ENCODE data around the gene CLIP1.
"Not testable (repeated sequence)": the region's sequence is repeated elsewhere in the genome, so short reads cannot be mapped to it uniquely, and the experiment has no call there.

DNA sequence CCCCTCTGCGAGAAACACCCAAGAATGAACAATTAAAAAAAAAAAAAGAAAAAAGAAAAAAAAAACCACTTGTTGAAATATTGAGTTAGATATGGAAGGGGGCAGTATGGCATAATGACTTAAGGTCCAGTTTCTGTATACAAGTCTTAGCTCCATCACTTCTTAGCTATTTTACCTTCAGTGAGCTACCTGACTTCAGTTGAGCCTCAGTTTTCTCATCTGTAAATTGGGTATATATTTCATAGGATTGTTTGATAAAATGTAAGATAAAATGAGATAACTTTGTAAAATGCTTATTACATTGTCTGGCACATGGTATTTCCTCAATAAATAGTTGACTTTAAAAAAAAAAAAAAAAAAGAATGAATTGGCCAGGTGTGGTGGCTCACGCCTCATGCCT, 64.1 kb downstream of the CLIP1 start:
- TF ChIP-seq, protein P1, sequence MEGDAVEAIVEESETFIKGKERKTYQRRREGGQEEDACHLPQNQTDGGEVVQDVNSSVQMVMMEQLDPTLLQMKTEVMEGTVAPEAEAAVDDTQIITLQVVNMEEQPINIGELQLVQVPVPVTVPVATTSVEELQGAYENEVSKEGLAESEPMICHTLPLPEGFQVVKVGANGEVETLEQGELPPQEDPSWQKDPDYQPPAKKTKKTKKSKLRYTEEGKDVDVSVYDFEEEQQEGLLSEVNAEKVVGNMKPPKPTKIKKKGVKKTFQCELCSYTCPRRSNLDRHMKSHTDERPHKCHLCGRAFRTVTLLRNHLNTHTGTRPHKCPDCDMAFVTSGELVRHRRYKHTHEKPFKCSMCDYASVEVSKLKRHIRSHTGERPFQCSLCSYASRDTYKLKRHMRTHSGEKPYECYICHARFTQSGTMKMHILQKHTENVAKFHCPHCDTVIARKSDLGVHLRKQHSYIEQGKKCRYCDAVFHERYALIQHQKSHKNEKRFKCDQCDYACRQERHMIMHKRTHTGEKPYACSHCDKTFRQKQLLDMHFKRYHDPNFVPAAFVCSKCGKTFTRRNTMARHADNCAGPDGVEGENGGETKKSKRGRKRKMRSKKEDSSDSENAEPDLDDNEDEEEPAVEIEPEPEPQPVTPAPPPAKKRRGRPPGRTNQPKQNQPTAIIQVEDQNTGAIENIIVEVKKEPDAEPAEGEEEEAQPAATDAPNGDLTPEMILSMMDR (IDR thresholded peaks at IDR 0.05), result not testable (repeated sequence)
- not testable (repeated sequence) for TF ChIP-seq POLR2A (IDR thresholded peaks at IDR 0.05)
